Parathyroid adenoma (tissue), 2 donors: ENCODE measurements around the gene NOL4L.
"Not testable (repeated sequence)": the region's sequence is repeated elsewhere in the genome, so short reads cannot be mapped to it uniquely, and the experiment has no call there.

Experiments used
- H2AFZ ChIP-seq: fragments of 300-600 bp; sonication (generic); one replicate; pipeline ENCODE4 v1.7.0; 2017; ENCODE audit warnings: antibody characterized with exemption, mild to moderate bottlenecking
- H3K27ac ChIP-seq: fragments of 300-600 bp; sonication (generic); one replicate; pipeline ENCODE4 v1.7.0; 2017
- H3K27me3 ChIP-seq: fragments of 300-600 bp; sonication (generic); one replicate; pipeline ENCODE4 v1.7.0; 2017; ENCODE audit warnings: low read length; ENCODE audit not compliant: control insufficient read depth, insufficient read depth
- H3K36me3 ChIP-seq: fragments of 300-600 bp; sonication (generic); one replicate; pipeline ENCODE4 v1.7.0; 2017; ENCODE audit warnings: low read length; ENCODE audit not compliant: control insufficient read depth, insufficient read depth
- H3K4me1 ChIP-seq: fragments of 300-600 bp; sonication (generic); one replicate; pipeline ENCODE4 v1.7.0; 2017; ENCODE audit warnings: control low read depth
- H3K4me2 ChIP-seq: fragments of 300-600 bp; sonication (generic); one replicate; pipeline ENCODE4 v1.7.0; 2017; ENCODE audit warnings: low read length
- H3K4me3 ChIP-seq: fragments of 300-600 bp; sonication (generic); one replicate; pipeline ENCODE4 v1.7.0; 2017; ENCODE audit warnings: low read depth, low read length
- H3K79me2 ChIP-seq: fragments of 300-600 bp; sonication (generic); one replicate; pipeline ENCODE4 v1.7.0; 2017; ENCODE audit warnings: control low read depth
- H3K9ac ChIP-seq: fragments of 300-600 bp; sonication (generic); one replicate; pipeline ENCODE4 v1.7.0; 2017; ENCODE audit warnings: mild to moderate bottlenecking
- H3K9me3 ChIP-seq: fragments of 300-600 bp; sonication (generic); one replicate; pipeline ENCODE4 v1.7.0; 2017; ENCODE audit warnings: low read length; ENCODE audit not compliant: control insufficient read depth
- TF ChIP-seq, protein P1 (sequence below): fragments of 300-600 bp; sonication (generic); IDR thresholded peaks from one replicate; pipeline ENCODE4 v1.7.0; 2017; ENCODE audit warnings: antibody characterized with exemption, mild to moderate bottlenecking
- donor health status: primary hyperparathyroidism.

NOL4L gene

DNA sequence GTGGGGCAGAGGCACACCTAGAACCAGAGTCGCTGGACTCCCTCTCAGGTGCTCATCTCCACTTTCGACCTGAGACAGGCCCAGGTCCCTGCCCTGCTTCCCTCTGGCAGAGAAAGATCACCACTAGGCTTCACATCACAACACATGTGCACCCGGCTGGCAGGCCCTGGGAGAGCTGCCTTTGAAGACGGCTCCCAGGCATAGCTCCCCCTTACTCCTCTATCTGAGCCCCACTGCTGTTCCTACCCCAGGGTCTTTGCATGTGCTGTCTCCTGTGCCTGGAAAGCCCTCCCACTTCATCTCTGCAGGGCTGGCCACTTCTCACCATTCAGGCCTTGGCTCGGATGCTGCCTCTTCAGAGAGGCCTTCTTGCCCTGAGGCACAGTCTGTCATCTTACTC is 89.2 kb downstream of the NOL4L start:
- H3K4me1 ChIP-seq, result no peaks in the 10 kb centered on the region
- no peaks in the 10 kb centered on the region for H3K9me3 ChIP-seq
- no peak overlapping the region for H3K4me3 ChIP-seq
- H3K9ac ChIP-seq, result no peak overlapping the region
- H3K79me2 ChIP-seq, result peaks cover 24% of the 10 kb centered on the region
- no peak overlapping the region for H2AFZ ChIP-seq
- TF ChIP-seq, protein P1, sequence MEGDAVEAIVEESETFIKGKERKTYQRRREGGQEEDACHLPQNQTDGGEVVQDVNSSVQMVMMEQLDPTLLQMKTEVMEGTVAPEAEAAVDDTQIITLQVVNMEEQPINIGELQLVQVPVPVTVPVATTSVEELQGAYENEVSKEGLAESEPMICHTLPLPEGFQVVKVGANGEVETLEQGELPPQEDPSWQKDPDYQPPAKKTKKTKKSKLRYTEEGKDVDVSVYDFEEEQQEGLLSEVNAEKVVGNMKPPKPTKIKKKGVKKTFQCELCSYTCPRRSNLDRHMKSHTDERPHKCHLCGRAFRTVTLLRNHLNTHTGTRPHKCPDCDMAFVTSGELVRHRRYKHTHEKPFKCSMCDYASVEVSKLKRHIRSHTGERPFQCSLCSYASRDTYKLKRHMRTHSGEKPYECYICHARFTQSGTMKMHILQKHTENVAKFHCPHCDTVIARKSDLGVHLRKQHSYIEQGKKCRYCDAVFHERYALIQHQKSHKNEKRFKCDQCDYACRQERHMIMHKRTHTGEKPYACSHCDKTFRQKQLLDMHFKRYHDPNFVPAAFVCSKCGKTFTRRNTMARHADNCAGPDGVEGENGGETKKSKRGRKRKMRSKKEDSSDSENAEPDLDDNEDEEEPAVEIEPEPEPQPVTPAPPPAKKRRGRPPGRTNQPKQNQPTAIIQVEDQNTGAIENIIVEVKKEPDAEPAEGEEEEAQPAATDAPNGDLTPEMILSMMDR, result no peak
- no peaks in the 10 kb centered on the region for H3K36me3 ChIP-seq
- H3K27ac ChIP-seq, result no peak overlapping the region
- H3K27me3 ChIP-seq, result no peaks in the 10 kb centered on the region
- no peak overlapping the region for H3K4me2 ChIP-seq

DNA sequence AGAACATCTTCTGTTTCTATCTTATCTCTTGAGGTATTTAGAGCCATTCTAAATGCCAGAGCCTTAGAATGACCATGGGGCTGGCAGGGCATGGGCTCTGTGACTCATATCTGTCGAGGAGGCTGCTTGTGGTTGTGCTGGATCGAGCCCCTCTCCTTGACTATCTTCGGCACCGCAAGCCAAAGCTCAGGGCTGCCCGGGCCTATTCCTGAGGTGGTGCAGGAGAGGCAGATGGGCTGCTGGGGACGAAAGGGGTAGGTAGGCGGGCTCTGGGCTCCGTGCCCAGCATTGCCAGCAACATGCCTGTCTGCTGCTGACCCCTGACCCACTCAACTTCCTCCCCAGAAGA is 89.9 kb downstream of the NOL4L start:
- H3K9ac ChIP-seq, result no peak overlapping the region
- no peak overlapping the region for H3K4me2 ChIP-seq
- H3K27ac ChIP-seq, result no peak overlapping the region
- H2AFZ ChIP-seq, result no peak overlapping the region
- no peaks in the 10 kb centered on the region for H3K27me3 ChIP-seq
- no peaks in the 10 kb centered on the region for H3K4me1 ChIP-seq
- no peaks in the 10 kb centered on the region for H3K9me3 ChIP-seq
- H3K36me3 ChIP-seq, result no peaks in the 10 kb centered on the region
- H3K79me2 ChIP-seq, result peaks cover 24% of the 10 kb centered on the region
- H3K4me3 ChIP-seq, result no peak overlapping the region
- TF ChIP-seq, protein P1, result no peak

DNA sequence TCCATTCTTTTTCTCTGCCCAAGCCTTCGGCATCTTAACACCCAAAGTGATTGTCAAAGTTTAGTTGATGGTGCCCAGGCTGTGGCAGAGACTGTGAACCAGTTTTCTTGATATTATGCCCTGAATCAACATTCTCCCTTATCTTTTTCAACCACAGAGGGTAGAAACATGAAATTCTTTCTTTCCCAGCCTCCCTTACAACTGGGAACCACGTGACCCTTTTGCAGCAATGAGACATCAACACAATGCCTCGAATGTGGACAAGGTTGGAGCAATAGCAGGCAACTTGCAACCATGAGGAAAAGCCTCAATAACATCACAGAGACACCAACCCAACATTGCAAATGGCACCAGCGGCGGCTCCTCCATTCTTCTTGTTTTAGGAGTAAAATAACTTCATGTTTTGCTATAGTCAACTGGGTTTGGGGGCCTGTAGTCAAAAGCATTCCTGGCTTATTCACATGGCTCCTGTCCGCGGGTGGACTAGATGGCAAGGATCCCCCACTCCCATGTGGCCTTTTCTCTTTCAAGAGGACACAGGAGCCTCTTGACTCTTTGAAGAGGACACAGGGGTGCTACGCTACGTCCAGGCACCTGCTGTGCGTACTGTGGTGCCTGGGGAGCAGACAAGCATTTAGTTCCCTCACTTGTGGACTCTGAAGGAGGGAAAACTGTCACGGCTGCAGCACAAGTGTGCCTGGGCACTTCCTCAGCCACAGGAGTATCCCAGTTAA is 90.5 kb downstream of the NOL4L start:
- Histone ChIP-seq H3K4me2 (no peak overlapping the region), H3K27ac (no peak overlapping the region), H3K4me1 (no peaks in the 10 kb centered on the region), H3K9ac (no peak overlapping the region), H3K27me3 (no peaks in the 10 kb centered on the region), H3K36me3 (no peaks in the 10 kb centered on the region), H3K9me3 (no peaks in the 10 kb centered on the region), H3K4me3 (no peak overlapping the region), H3K79me2 (peaks cover 24% of the 10 kb centered on the region), H2AFZ (no peak overlapping the region)
- TF ChIP-seq, protein P1, result no peak

DNA sequence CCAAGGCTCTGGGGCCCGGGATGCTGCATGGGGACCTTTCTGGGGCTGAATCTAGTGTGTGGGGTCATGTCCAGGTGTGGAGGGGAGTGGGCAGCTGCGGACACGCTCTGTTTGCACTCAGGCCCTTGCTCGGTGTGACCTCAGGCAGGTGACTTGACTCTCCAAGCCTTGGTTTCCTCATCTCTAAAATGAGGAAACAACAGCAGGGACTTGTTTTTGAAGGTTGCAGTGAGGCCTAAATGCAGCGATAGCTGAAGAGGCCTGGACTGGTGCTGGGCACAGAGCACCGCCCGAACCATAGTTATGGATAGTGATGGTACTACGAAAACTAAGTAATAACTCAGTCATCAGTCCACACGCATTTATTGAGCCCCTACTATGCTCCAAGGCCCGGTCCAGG is 91.8 kb downstream of the NOL4L start:
- Histone ChIP-seq H3K4me1 (no peaks in the 10 kb centered on the region), H3K27ac (no peak overlapping the region), H3K9ac (no peak overlapping the region), H2AFZ (no peak overlapping the region), H3K4me3 (no peak overlapping the region), H3K36me3 (no peaks in the 10 kb centered on the region), H3K27me3 (no peaks in the 10 kb centered on the region), H3K9me3 (no peaks in the 10 kb centered on the region), H3K79me2 (peaks cover 24% of the 10 kb centered on the region), H3K4me2 (no peak overlapping the region)
- TF ChIP-seq, protein P1, result no peak

DNA sequence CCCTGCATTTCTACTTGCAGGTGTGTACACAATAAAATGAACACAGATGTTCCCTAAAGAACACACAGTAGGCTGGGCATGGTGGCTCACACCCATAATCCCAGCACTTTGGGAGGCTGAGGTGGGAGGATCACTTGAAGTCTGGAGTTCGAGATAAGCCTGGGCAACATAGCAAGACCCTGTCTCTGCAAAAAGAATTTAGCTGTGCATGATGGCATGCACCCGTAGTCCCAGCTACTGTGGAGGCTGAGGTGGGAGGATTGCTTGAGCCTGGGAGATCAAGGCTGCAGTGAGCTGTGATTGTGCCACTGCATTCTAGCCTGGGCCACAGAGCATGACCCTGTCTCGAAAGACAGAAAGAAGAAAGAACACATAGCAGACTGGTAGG is 93.4 kb downstream of the NOL4L start:
- H3K79me2 ChIP-seq, result peaks cover 16% of the 10 kb centered on the region
- H3K27me3 ChIP-seq, H2AFZ ChIP-seq, H3K9me3 ChIP-seq, H3K27ac ChIP-seq, H3K4me1 ChIP-seq, H3K36me3 ChIP-seq, H3K4me3 ChIP-seq, H3K4me2 ChIP-seq, H3K9ac ChIP-seq: not testable (repeated sequence)
